Astrocyte of the cerebellum (primary cell): ENCODE measurements around the gene CNTRL.
"Not testable (repeated sequence)": the region's sequence is repeated elsewhere in the genome, so short reads cannot be mapped to it uniquely, and the experiment has no call there.

Source experiments
- DNase-seq: peaks from one replicate; pipeline ENCODE4 v3.0.0-alpha.2; 2011; ENCODE audit warnings: low read depth
- H3K4me3 ChIP-seq: 2 replicates; pipeline ENCODE4 v1.5.1; 2011; ENCODE audit warnings: mild to moderate bottlenecking, low read depth, low read length, moderate library complexity
- CTCF ChIP-seq: IDR thresholded peaks from 2 replicates; pipeline ENCODE4 v1.5.1; 2012; ENCODE audit warnings: low read length, low read depth, moderate library complexity, mild to moderate bottlenecking; ENCODE audit errors: missing control alignments
- in situ Hi-C: cut with HindIII; loops from 2 replicates; pipeline ENCODE4 v1.10.0; 2017; ENCODE audit warnings: low sequenced_read_pairs

The CNTRL gene

GRCh38 chr9:121172726-121173487 is 98.2 kb downstream of the CNTRL start:
- TF ChIP-seq CTCF, result no peak
- H3K4me3 ChIP-seq, result no peak overlapping the region
- no peak for DNase-seq
- in situ Hi-C loops, result no loop called here

GRCh38 chr9:121173501-121173900 is 98.7 kb downstream of the CNTRL start:
- TF ChIP-seq CTCF, result no peak
- no peak for DNase-seq
- H3K4me3 ChIP-seq, result no peak overlapping the region
- in situ Hi-C loops, result no loop called here

GRCh38 chr9:121178676-121179372 is 104.1 kb downstream of the CNTRL start:
- H3K4me3 ChIP-seq, result no peak overlapping the region
- no peak for TF ChIP-seq CTCF
- in situ Hi-C loops, result no loop called here
- DNase-seq, result no peak

- H3K4me3 ChIP-seq, DNase-seq, in situ Hi-C loops: not testable (repeated sequence)
Measured at GRCh38 chr9:121179373-121179721, 104.6 kb downstream of the CNTRL start.

GRCh38 chr9:121179930-121180681 is 105.4 kb downstream of the CNTRL start:
- in situ Hi-C loops, result no loop called here
- DNase-seq, result no peak
- no peak overlapping the region for H3K4me3 ChIP-seq
- TF ChIP-seq CTCF, result no peak

- in situ Hi-C loops, result no loop called here
- TF ChIP-seq CTCF, result no peak
- no peak overlapping the region for H3K4me3 ChIP-seq
- no peak for DNase-seq
Measured at GRCh38 chr9:121182101-121182836, 107.5 kb downstream of the CNTRL start.
